ENCODE results near the gene OSTC.

Gene OSTC

GRCh38 chr4:108650212-108651013, at the start of gene OSTC:
OSTC (plus strand) TSS chr4:108650599; CDS start chr4:108650656, 57 bp downstream.
- DNase-seq = peak; percentile 34

- no peak for DNase-seq
Measured at GRCh38 chr4:108601106-108601505, 49.3 kb upstream of the OSTC start.

- DNase-seq = no peak
Measured at GRCh38 chr4:108601532-108601931, 48.9 kb upstream of the OSTC start.

- no peak for DNase-seq
Measured at GRCh38 chr4:108602163-108602562, 48.2 kb upstream of the OSTC start.

GRCh38 chr4:108607079-108607815, 43.2 kb upstream of the OSTC start:
- no peak for DNase-seq

GRCh38 chr4:108611365-108611764, 39.0 kb upstream of the OSTC start:
- no peak for DNase-seq

- no peak for DNase-seq
Measured at GRCh38 chr4:108612365-108612764, 38.0 kb upstream of the OSTC start.

GRCh38 chr4:108619372-108620100, 30.9 kb upstream of the OSTC start:
- no peak for DNase-seq

GRCh38 chr4:108620101-108620932, 30.1 kb upstream of the OSTC start, which contains the start of gene RPL34:
RPL34 (plus strand) TSS chr4:108620576; CDS start chr4:108621960, 1,384 bp downstream.
- DNase-seq = no peak

- DNase-seq = no peak
Measured at GRCh38 chr4:108620933-108621905, 29.2 kb upstream of the OSTC start.

GRCh38 chr4:108622022-108622421, 28.4 kb upstream of the OSTC start:
- no peak for DNase-seq

- no peak for DNase-seq
Measured at GRCh38 chr4:108622828-108623227, 27.6 kb upstream of the OSTC start.

- no peak for DNase-seq
Measured at GRCh38 chr4:108624263-108625056, 25.9 kb upstream of the OSTC start.

GRCh38 chr4:108626056-108626455, 24.3 kb upstream of the OSTC start:
- no peak for DNase-seq

GRCh38 chr4:108628411-108628810, 22.0 kb upstream of the OSTC start:
- DNase-seq = no peak

GRCh38 chr4:108635070-108635655, 15.2 kb upstream of the OSTC start:
- no peak for DNase-seq

GRCh38 chr4:108636246-108636645, 14.2 kb upstream of the OSTC start:
- no peak for DNase-seq

GRCh38 chr4:108637856-108638255, 12.5 kb upstream of the OSTC start:
- DNase-seq = no peak

GRCh38 chr4:108644237-108644636, 6.2 kb upstream of the OSTC start:
- DNase-seq = no peak

GRCh38 chr4:108646706-108647105, 3.7 kb upstream of the OSTC start:
- DNase-seq = no peak

All from cortex of kidney (tissue), 1 donor.